ENCODE measurements around the gene CCDC195.

CCDC195 gene

GRCh38 chr2:224731665-224732064, 15.5 kb upstream of the CCDC195 start:
- Histone ChIP-seq H2AFZ (ENCODE audit: low read depth, low read length, severe bottlenecking) (no peak overlapping the region), H3K4me3 (ENCODE audit: insufficient read depth, low read length, poor library complexity, severe bottlenecking) (no peak overlapping the region), H3K9ac (ENCODE audit: low read length) (no peak overlapping the region), H3K9me2 (replicated peaks; ENCODE audit: insufficient read depth, low read length) (no peaks in the 10 kb centered on the region), H3K27ac (ENCODE audit: low read depth, low read length) (no peak overlapping the region), H3K36me3 (ENCODE audit: low read length) (0 out of 2 replicates have a peak, but pooled peaks cover 3% of the 10 kb centered on the region), H3K4me2 (ENCODE audit: low read depth, low read length, poor library complexity, severe bottlenecking) (no peak overlapping the region), H3K27me3 (ENCODE audit: low read length) (no peaks in the 10 kb centered on the region), H3F3A (ENCODE audit: insufficient read depth) (no peaks in the 10 kb centered on the region), H4K20me1 (ENCODE audit: low read depth, low read length) (no peaks in the 10 kb centered on the region), H3K9me3 (ENCODE audit: insufficient read depth, low read length) (peaks cover 7% of the 10 kb centered on the region; the same call in 1 of the 2 replicates), H3K79me2 (ENCODE audit: insufficient read depth, low read length) (no peaks in the 10 kb centered on the region)
- TF ChIP-seq EZH2phosphoT487 (conservative IDR thresholded peaks at IDR 0.05; ENCODE audit: low read length): no peak
- no peak for TF ChIP-seq CTCF (IDR thresholded peaks at IDR 0.05; ENCODE audit: insufficient read depth, low read length, poor library complexity, severe bottlenecking)

- H3K9me3 ChIP-seq (ENCODE audit: insufficient read depth, low read length): no peaks in the 10 kb centered on the region; the same call in 1 of the 2 replicates
- no peak overlapping the region for H3K9ac ChIP-seq (ENCODE audit: low read length)
- 0 out of 2 replicates have a peak, but pooled peaks cover 3% of the 10 kb centered on the region for H3K36me3 ChIP-seq (ENCODE audit: low read length)
- no peaks in the 10 kb centered on the region for H3K27me3 ChIP-seq (ENCODE audit: low read length)
- H3K4me3 ChIP-seq (ENCODE audit: insufficient read depth, low read length, poor library complexity, severe bottlenecking): no peak overlapping the region
- H3F3A ChIP-seq (ENCODE audit: insufficient read depth): no peaks in the 10 kb centered on the region
- TF ChIP-seq EZH2phosphoT487 (conservative IDR thresholded peaks at IDR 0.05; ENCODE audit: low read length): no peak
- no peak for TF ChIP-seq CTCF (IDR thresholded peaks at IDR 0.05; ENCODE audit: insufficient read depth, low read length, poor library complexity, severe bottlenecking)
- no peak overlapping the region for H2AFZ ChIP-seq (ENCODE audit: low read depth, low read length, severe bottlenecking)
- no peak overlapping the region for H3K4me2 ChIP-seq (ENCODE audit: low read depth, low read length, poor library complexity, severe bottlenecking)
- H3K79me2 ChIP-seq (ENCODE audit: insufficient read depth, low read length): no peaks in the 10 kb centered on the region
- H3K27ac ChIP-seq (ENCODE audit: low read depth, low read length): no peak overlapping the region
- no peaks in the 10 kb centered on the region for H4K20me1 ChIP-seq (ENCODE audit: low read depth, low read length)
- H3K9me2 ChIP-seq (replicated peaks; ENCODE audit: insufficient read depth, low read length): no peaks in the 10 kb centered on the region
These were observed 13.3 kb upstream of the CCDC195 start for GRCh38 chr2:224729435-224729834.

GRCh38 chr2:224724331-224724730, 8.2 kb upstream of the CCDC195 start:
- Histone ChIP-seq H4K20me1 (ENCODE audit: low read depth, low read length) (no peaks in the 10 kb centered on the region), H3K9me2 (replicated peaks; ENCODE audit: insufficient read depth, low read length) (no peaks in the 10 kb centered on the region), H3K4me3 (ENCODE audit: insufficient read depth, low read length, poor library complexity, severe bottlenecking) (no peak overlapping the region), H3K27ac (ENCODE audit: low read depth, low read length) (no peak overlapping the region), H3K4me2 (ENCODE audit: low read depth, low read length, poor library complexity, severe bottlenecking) (no peak overlapping the region), H2AFZ (ENCODE audit: low read depth, low read length, severe bottlenecking) (no peak overlapping the region), H3F3A (ENCODE audit: insufficient read depth) (no peaks in the 10 kb centered on the region), H3K27me3 (ENCODE audit: low read length) (no peaks in the 10 kb centered on the region), H3K79me2 (ENCODE audit: insufficient read depth, low read length) (no peaks in the 10 kb centered on the region), H3K36me3 (ENCODE audit: low read length) (0 out of 2 replicates have a peak, but pooled peaks cover 3% of the 10 kb centered on the region), H3K9me3 (ENCODE audit: insufficient read depth, low read length) (no peaks in the 10 kb centered on the region; the same call in 1 of the 2 replicates), H3K9ac (ENCODE audit: low read length) (no peak overlapping the region)
- no peak for TF ChIP-seq EZH2phosphoT487 (conservative IDR thresholded peaks at IDR 0.05; ENCODE audit: low read length)
- no peak for TF ChIP-seq CTCF (IDR thresholded peaks at IDR 0.05; ENCODE audit: insufficient read depth, low read length, poor library complexity, severe bottlenecking)
